K562 (cell line): Measurements from ENCODE around the gene SCN2B.

Experiments
- CTCF ChIP-seq, 3 experiments: IDR thresholded peaks in 2 of 3; conservative IDR thresholded peaks in 1 of 3; 2 replicates each; pipeline ENCODE4 v1.5.1; 2011 to 2012; ENCODE audit warnings: low read length in 3 of 3, mild to moderate bottlenecking in 3 of 3, control low read depth in 2 of 3, improper control_type of control experiment in 1 of 3, inconsistent platforms in 1 of 3, low read depth in 1 of 3, mixed read lengths in 1 of 3, moderate library complexity in 1 of 3; ENCODE audit not compliant: insufficient read depth in 2 of 3
- EP300 ChIP-seq: IDR thresholded peaks from 2 replicates; pipeline ENCODE4 v1.6.1; 2012; ENCODE audit warnings: low read length, improper control_type of control experiment
- FOXJ3 ChIP-seq: sonication (generic); formaldehyde crosslinking; IDR thresholded peaks from 2 replicates; pipeline ENCODE4 v1.4.0; 2020; ENCODE audit warnings: mild to moderate bottlenecking, missing genetic modification reagents
- RBM25 ChIP-seq: fragments of 200-400 bp; formaldehyde crosslinking; IDR thresholded peaks from 2 replicates; pipeline ENCODE4 v1.6.1; 2018; ENCODE audit warnings: low read length, low read depth, moderate library complexity; ENCODE audit not compliant: severe bottlenecking
- USF1 ChIP-seq: sonication (generic); formaldehyde crosslinking; IDR thresholded peaks from 2 replicates; pipeline ENCODE4 v1.9.0; 2022; ENCODE audit warnings: mild to moderate bottlenecking, missing genetic modification reagents
- YY1 ChIP-seq, 3 experiments: IDR thresholded peaks; 2 replicates each; pipeline ENCODE4 v1.6.1; 2011; ENCODE audit warnings: low read length in 2 of 3, mild to moderate bottlenecking in 2 of 3, moderate library complexity in 2 of 3, borderline replicate concordance in 1 of 3, control low read depth in 1 of 3, low read depth in 1 of 3; ENCODE audit not compliant: insufficient read depth in 3 of 3, insufficient replicate concordance in 2 of 3, control insufficient read depth in 1 of 3, insufficient read length in 1 of 3; ENCODE audit errors: extremely low read depth in 1 of 3
- TF ChIP-seq, protein P1 (sequence below): fragments of 250-450 bp; sonication (Bioruptor Pico); IDR thresholded peaks from 2 replicates; pipeline ENCODE4 v1.4.0; 2020; ENCODE audit warnings: mild to moderate bottlenecking

DNA sequence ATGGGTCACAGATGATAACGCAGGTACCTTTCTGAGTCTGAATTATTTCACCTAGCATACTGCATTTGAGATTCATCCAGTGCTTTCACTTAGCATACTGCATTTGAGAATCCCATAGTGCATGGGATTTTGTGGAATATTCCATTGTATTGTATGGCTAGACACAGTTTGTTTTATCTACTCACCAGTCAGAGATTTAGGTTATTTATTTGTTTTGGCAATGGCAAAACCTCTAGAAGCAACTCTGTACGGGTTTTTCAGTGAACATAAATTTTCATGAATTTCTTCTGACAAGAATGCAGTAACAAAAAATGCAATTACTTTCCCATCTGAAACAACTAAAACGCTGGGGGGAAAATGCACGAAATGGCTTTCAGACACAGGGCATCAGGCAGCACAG lies 48.1 kb downstream of the SCN2B start:
- TF ChIP-seq, protein P1, sequence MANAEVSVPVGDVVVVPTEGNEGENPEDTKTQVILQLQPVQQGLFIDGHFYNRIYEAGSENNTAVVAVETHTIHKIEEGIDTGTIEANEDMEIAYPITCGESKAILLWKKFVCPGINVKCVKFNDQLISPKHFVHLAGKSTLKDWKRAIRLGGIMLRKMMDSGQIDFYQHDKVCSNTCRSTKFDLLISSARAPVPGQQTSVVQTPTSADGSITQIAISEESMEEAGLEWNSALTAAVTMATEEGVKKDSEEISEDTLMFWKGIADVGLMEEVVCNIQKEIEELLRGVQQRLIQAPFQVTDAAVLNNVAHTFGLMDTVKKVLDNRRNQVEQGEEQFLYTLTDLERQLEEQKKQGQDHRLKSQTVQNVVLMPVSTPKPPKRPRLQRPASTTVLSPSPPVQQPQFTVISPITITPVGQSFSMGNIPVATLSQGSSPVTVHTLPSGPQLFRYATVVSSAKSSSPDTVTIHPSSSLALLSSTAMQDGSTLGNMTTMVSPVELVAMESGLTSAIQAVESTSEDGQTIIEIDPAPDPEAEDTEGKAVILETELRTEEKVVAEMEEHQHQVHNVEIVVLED (CRISPR knock-in tag), result no peak
- TF ChIP-seq USF1 (no peak), FOXJ3 (CRISPR knock-in tag) (no peak), EP300 (no peak), RBM25 (no peak), CTCF (IDR thresholded peaks at IDR 0.05 in 2 of 3, conservative IDR thresholded peaks at IDR 0.05 in 1 of 3; ENCODE audit: insufficient read depth in 2 of 3, low read depth in 1 of 3, low read length in 3 of 3) (no peak), YY1 (IDR thresholded peaks at IDR 0.05; ENCODE audit: borderline replicate concordance in 1 of 3, control insufficient read depth in 1 of 3, extremely low read depth in 1 of 3, insufficient read depth in 3 of 3, insufficient read length in 1 of 3, insufficient replicate concordance in 2 of 3, low read depth in 1 of 3, low read length in 2 of 3) (no peak)
